ENCODE results near the gene MBP.

The MBP gene

GRCh38 chr18:77013811-77014521 is 118.6 kb downstream of the MBP start:
- intact Hi-C loops (cut with DNase I): no loop called here
- DNase-seq: peak in 30 of 42 donors; percentile 51 to 87 (median 67)

- intact Hi-C loops (cut with DNase I): no loop called here
- peak in 8 of 42 donors; percentile 3 to 35 (median 20) for DNase-seq
These were observed 119.6 kb downstream of the MBP start for GRCh38 chr18:77012806-77013541.

- peak in 7 of 42 donors; percentile 6 to 36 (median 17) for DNase-seq
- intact Hi-C loops (cut with DNase I): no loop called here
These were observed 120.5 kb downstream of the MBP start for GRCh38 chr18:77012120-77012519.

GRCh38 chr18:77009675-77010074 is 122.9 kb downstream of the MBP start:
- intact Hi-C loops (cut with DNase I): loop anchor here (10.0 kb wide), 1 partner anchor 185 kb away; the partner anchor contains the start of gene ZNF236
- peak in 10 of 42 donors; percentile 2 to 37 (median 14) for DNase-seq

- DNase-seq: peak in 11 of 42 donors; percentile 2 to 43 (median 14)
- intact Hi-C loops (cut with DNase I): loop anchor here (10.0 kb wide), 1 partner anchor 184 kb away; the partner anchor contains the start of gene ZNF236
These were observed 123.8 kb downstream of the MBP start for GRCh38 chr18:77008576-77009315.

DNA sequence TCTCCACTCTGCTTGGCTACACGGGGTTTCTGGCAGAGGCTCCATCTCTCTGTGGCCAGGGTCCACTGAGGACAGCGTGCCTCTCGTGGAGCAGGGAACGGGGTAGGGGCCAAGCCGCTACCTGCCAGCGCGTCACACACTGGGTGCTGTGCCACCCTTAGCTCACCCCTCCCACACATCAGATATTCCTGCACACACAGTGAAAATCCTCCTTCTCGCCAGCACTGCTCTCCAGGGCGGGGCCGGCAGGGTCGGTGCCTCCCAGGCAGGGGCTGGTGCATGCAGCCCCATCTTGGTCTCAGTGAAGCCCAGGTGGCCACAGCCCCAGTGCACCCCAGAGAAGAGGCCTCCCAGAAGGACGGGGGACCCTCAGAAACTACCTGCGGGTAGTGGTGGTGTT is 124.6 kb downstream of the MBP start:
- DNase-seq: peak in 11 of 42 donors; percentile 0 to 38 (median 18)

DNA sequence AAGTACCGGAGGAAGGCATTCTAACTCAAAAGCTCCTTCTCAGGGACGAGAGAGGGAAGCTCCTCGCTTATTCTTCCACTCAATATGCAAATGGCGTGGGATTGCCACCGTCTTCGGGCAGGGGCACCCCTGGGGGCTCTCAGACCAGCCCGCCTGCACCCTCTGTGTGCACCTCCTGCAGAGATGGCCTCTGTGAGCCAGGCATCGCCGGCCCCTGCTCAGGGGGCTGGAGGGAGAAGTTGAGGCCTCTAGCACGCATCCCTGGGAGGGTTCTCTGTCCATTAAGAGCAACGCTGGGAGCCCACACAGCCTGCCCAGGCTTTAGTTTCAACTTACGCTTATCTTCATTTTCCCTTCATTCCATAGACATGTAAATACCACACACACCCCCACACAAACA is 125.3 kb downstream of the MBP start:
- intact Hi-C loops (cut with DNase I): loop anchor here (10.0 kb wide), 1 partner anchor 182 kb away; the partner anchor contains the start of gene ZNF236
- peak in 11 of 42 donors; percentile 2 to 35 (median 16) for DNase-seq

More for the DNA sequence above, 124.6 kb downstream of the MBP start:
- intact Hi-C loops (cut with DNase I): loop anchor here (10.0 kb wide), 1 partner anchor 183 kb away; the partner anchor contains the start of gene ZNF236

DNA sequence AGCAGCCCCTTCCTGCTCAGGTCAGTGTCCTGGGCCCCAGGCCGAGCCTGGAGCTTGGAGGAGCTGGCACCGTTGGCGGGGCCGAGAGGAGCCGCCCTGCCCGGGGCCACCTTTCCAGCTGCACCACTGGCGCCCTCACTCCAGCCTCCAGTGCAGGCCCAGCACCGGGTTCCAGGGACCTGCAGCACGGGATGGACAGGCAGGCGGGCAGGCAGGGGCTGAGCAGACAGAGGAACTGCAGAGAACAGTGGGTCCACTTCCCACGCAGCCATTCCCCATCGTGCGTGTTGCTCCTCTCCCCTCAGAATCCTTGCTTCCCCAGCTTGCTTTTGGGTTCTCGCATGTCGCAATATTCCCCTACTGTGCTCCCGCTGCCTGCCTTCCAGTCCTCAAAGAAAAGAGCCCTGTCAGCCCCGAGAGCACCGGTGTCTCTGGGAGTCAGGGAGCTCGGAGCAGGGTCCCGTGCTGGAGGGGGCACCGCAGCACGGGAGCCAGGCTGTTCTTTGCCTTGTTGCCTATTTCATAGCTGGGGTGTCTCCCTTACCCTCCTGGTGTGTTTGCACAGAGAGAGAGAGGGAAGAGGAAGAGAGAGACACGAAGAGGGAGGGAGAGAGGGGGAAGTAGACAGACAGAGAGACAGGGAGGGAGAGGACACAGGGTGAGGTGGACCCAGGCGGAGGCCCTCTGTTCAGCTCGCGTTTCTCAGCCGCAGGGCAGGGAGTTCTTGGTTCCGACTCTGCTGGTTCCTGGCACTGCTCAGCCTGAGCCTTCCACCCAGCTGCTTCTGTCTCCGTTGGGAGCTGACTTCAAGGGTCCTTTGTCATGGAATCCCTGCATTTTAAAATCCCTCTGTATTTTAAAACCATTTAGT is 126.0 kb downstream of the MBP start:
- intact Hi-C loops (cut with DNase I): loop anchor here (10.0 kb wide), 1 partner anchor 182 kb away; the partner anchor contains the start of gene ZNF236
- peak in 16 of 42 donors; percentile 25 to 75 (median 54) for DNase-seq

GRCh38 chr18:77005651-77006195 is 126.9 kb downstream of the MBP start:
- intact Hi-C loops (cut with DNase I): loop anchor here (10.0 kb wide), 1 partner anchor 181 kb away; the partner anchor contains the start of gene ZNF236
- DNase-seq: peak in 13 of 42 donors; percentile 4 to 61 (median 17)

DNA sequence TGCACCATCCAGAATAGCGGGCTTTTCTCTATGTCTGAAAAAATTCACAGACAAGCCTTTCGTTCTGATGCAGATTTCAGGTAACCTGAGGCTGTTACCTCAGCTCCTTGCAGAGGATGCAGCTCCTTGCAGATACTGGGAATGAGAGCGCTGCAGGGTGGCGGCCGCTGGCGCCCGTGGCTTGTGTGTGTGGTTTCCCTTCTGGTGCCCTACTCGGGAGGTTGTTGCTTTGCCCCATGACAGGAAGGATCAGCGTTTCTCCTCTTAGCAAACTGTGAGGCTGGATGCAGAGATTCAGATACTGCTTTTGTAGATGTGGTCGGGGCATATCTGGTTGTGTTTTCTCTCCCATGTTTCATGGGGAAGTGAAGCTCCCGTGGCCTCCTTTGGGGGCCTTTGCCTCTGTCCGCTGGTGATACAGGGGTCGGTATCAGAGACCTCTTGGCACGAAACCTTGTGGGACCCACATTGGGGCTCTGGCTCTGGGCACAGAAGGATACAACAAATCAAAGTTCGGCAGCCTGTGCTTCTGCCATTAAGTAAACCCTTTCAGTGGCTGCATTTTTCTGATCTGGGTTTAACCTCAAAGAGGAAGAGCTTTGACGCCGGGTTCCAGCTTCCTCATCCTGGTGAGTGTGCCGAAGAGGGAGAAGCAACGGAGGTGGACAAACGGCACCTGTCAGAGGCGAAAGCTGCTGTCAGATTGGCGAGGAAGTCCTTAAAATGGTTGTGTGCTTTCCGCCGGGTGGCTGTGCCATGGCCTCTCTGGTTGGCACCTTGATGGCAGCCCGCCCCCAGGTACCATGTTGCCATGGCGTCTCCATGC is 127.8 kb downstream of the MBP start:
- intact Hi-C loops (cut with DNase I): loop anchor here (5.0 to 10.0 kb wide), 2 partner anchors 53 to 180 kb away; partner anchors contain the start of gene ZNF236
- DNase-seq: peak in 17 of 42 donors; percentile 11 to 70 (median 35)

GRCh38 chr18:77003316-77003715 is 129.3 kb downstream of the MBP start:
- intact Hi-C loops (cut with DNase I): loop anchor here (5.0 to 10.0 kb wide), 2 partner anchors 54 to 179 kb away; partner anchors contain the start of gene ZNF236
- peak in 6 of 42 donors; percentile 6 to 25 (median 12) for DNase-seq

DNA sequence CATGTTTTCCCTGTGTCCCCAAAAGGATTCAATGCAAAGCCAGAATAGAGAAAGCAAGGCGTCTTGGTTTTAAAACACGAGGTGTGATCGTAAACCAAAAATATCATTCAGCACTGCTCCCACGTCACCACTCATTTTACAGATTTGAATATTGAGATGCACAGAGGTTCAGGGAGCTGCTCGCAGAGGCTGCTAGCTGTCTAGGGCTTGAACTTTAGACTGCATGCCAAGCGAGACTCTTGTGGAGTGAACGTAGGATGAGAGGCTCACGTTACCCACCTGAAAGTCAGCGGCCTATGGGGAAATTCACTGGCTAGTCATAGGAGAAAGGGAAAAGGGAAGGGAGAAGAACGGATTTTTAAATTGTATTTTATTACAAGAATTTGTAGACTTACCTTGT is 130.1 kb downstream of the MBP start:
- intact Hi-C loops (cut with DNase I): loop anchor here (5.0 to 10.0 kb wide), 2 partner anchors 55 to 178 kb away; partner anchors contain the start of gene ZNF236
- DNase-seq: peak in 18 of 42 donors; percentile 1 to 64 (median 24)

GRCh38 chr18:77001979-77002378 is 130.6 kb downstream of the MBP start:
- peak in 13 of 42 donors; percentile 1 to 35 (median 14) for DNase-seq
- intact Hi-C loops (cut with DNase I): loop anchor here (5.0 to 10.0 kb wide), 2 partner anchors 55 to 177 kb away; partner anchors contain the start of gene ZNF236

DNA sequence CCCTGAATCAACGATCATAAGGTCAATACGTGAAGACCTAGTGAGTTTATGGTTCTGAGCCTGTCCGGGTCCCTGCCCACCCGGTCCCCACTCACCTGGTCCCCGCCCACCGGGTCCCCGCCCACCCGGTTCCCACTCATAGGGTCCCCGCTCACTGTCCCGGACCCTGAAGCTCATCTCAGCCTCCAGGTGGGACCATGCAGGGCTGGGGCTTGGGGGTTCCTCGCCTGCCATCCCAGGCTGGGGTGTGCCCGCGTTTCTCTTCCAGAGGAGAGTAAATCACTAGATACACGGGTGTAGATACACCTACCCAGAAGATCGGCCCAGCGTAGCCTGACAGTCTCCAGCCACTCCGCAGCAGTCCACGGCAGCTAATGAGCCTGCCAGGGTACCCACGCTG is 131.5 kb downstream of the MBP start:
- intact Hi-C loops (cut with DNase I): loop anchor here (5.0 to 10.0 kb wide), 2 partner anchors 56 to 176 kb away; partner anchors contain the start of gene ZNF236
- peak in 18 of 42 donors; percentile 0 to 41 (median 14) for DNase-seq

- peak in 32 of 42 donors; percentile 25 to 88 (median 72) for DNase-seq
- intact Hi-C loops (cut with DNase I): loop anchor here (5.0 to 10.0 kb wide), 2 partner anchors 57 to 176 kb away; partner anchors contain the start of gene ZNF236
These were observed 132.1 kb downstream of the MBP start for GRCh38 chr18:77000527-77000926.

DNA sequence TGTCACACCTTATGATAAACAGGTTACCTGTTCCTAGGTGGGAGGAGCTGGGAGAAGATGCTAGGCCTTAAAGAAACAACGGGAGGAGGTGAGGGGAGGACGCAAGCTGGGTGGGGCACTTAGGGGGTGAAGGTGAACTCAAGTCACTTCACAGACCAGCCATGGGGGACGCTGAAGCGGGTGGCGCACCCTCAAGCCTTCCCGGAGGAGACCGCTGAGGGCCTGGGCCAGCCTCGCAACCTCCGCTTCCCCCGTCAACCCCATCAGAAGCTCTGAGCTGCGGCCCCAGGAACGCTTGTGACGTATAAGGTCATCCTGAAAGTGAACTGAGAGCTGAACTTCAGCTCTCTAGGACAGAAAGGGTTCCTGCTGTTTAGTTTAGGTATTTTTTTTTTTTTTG is 133.5 kb downstream of the MBP start:
- DNase-seq: peak in 15 of 42 donors; percentile 1 to 33 (median 10)
- intact Hi-C loops (cut with DNase I): no loop called here

All from head of caudate nucleus (tissue), 42 donors.